GM19351 (cell line): Measurements from ENCODE around the gene PINK1.

Experiments
- ATAC-seq: cut with Tn5 transposase; IDR thresholded peaks from one replicate; pipeline ENCODE4 v1.9.1; 2021; ENCODE audit warnings: mild to moderate bottlenecking, moderate library complexity; ENCODE audit not compliant: unreplicated experiment

The PINK1 gene

GRCh38 chr1:20609541-20609940 is 23.7 kb upstream of the PINK1 start:
- ATAC-seq: no peak

- ATAC-seq: no peak
Measured at GRCh38 chr1:20610970-20611369, 22.3 kb upstream of the PINK1 start.

GRCh38 chr1:20611652-20612051 is 21.6 kb upstream of the PINK1 start:
- ATAC-seq: no peak

- ATAC-seq: no peak
Measured at GRCh38 chr1:20612221-20612746, 21.0 kb upstream of the PINK1 start.

GRCh38 chr1:20614131-20614579 is 19.1 kb upstream of the PINK1 start:
- no peak for ATAC-seq

GRCh38 chr1:20615946-20616846 is 17.1 kb upstream of the PINK1 start:
- no peak for ATAC-seq

GRCh38 chr1:20616847-20617487 is 16.3 kb upstream of the PINK1 start:
- no peak for ATAC-seq

GRCh38 chr1:20618550-20618949 is 14.7 kb upstream of the PINK1 start:
- no peak for ATAC-seq

GRCh38 chr1:20619999-20620398 is 13.3 kb upstream of the PINK1 start:
- ATAC-seq: no peak

- ATAC-seq: no peak
Measured at GRCh38 chr1:20621012-20621411, 12.2 kb upstream of the PINK1 start.

GRCh38 chr1:20624709-20625108 is 8.5 kb upstream of the PINK1 start:
- no peak for ATAC-seq

- no peak for ATAC-seq
Measured at GRCh38 chr1:20625176-20626097, 7.8 kb upstream of the PINK1 start.

- ATAC-seq: no peak
Measured at GRCh38 chr1:20626098-20626427, 7.2 kb upstream of the PINK1 start.

GRCh38 chr1:20626524-20626923 is 6.7 kb upstream of the PINK1 start:
- ATAC-seq: no peak

GRCh38 chr1:20630729-20631128 is 2.5 kb upstream of the PINK1 start:
- ATAC-seq: no peak

- ATAC-seq: no peak
Measured at GRCh38 chr1:20632386-20632785, 872 bp upstream of the PINK1 start.

GRCh38 chr1:20634065-20634593 is 871 bp downstream of the PINK1 start:
- no peak for ATAC-seq

- no peak for ATAC-seq
Measured at GRCh38 chr1:20634594-20635084, 1.4 kb downstream of the PINK1 start.

GRCh38 chr1:20636785-20637347 is 3.6 kb downstream of the PINK1 start:
- ATAC-seq: no peak

- ATAC-seq: no peak
Measured at GRCh38 chr1:20640183-20640597, 6.9 kb downstream of the PINK1 start.
